H1 (cell line): ENCODE data around the gene GNG7. TPM values are rescaled to one million over a fixed set of nuclear protein-coding genes. Genes with fewer than 3 reads are reported as not detected.

Experiments
- CTCF ChIA-PET: fragments of 300-600 bp; sonication (Branson Sonifier 250); formaldehyde crosslinking; loops from one replicate; lab custom pipeline; 2021; ENCODE audit not compliant: partially characterized antibody; lab: Charles Lee
- POLR2A ChIA-PET: fragments of 300-600 bp; sonication (Branson Sonifier 250); formaldehyde crosslinking; loops from one replicate; lab custom pipeline; 2021; ENCODE audit warnings: inconsistent platforms; ENCODE audit not compliant: partially characterized antibody; lab: Charles Lee
- DNase-seq, 2 experiments: peaks; one replicate each; pipeline versions ENCODE4 v3.0.0 to v3.0.0-alpha.2; 2010 to 2022; ENCODE audit warnings: low spot score in 2 of 2, low read depth in 1 of 2, mixed read lengths in 1 of 2
- FAIRE-seq: peaks from 2 replicates; lab custom pipeline; 2011; peaks lifted over from hg19 to GRCh38; lab: Jason Lieb, UNC
- H2AFZ ChIP-seq: 2 replicates; pipeline ENCODE4 v1.8.1; 2012; ENCODE audit warnings: low read length, inconsistent platforms
- H2AK5ac ChIP-seq: 2 replicates; pipeline ENCODE4 v1.6.1; 2013; ENCODE audit warnings: low read depth, low read length
- H2BK120ac ChIP-seq: replicated peaks from 2 replicates; pipeline ENCODE3; 2013; ENCODE audit warnings: low read depth, low read length, inconsistent platforms
- H2BK12ac ChIP-seq: 2 replicates; pipeline ENCODE4 v1.6.1; 2013; ENCODE audit warnings: low read depth, low read length
- H2BK15ac ChIP-seq: 2 replicates; pipeline ENCODE4 v1.6.1; 2013; ENCODE audit warnings: low read length
- H2BK20ac ChIP-seq: 2 replicates; pipeline ENCODE4 v1.6.1; 2013; ENCODE audit warnings: low read length
- H2BK5ac ChIP-seq: 2 replicates; pipeline ENCODE4 v1.6.1; 2013; ENCODE audit warnings: low read depth, low read length
- H3K14ac ChIP-seq: 2 replicates; pipeline ENCODE4 v1.6.1; 2013; ENCODE audit warnings: inconsistent platforms; ENCODE audit not compliant: insufficient read length
- H3K18ac ChIP-seq: 2 replicates; pipeline ENCODE4 v1.6.1; 2013; ENCODE audit warnings: low read length; ENCODE audit errors: extremely low read depth
- H3K23ac ChIP-seq: 2 replicates; pipeline ENCODE4 v1.6.1; 2013; ENCODE audit warnings: inconsistent platforms; ENCODE audit not compliant: insufficient read length
- H3K23me2 ChIP-seq: 2 replicates; pipeline ENCODE4 v1.6.1; 2013; ENCODE audit warnings: low read depth, low read length
- H3K27ac ChIP-seq: 2 replicates; pipeline ENCODE4 v1.6.1; 2011; ENCODE audit warnings: low read depth, low read length, inconsistent platforms
- H3K27me3 ChIP-seq, 4 experiments: replicated peaks in 1 of 4; 1 replicate in 1 of 4; 2 replicates in 3 of 4; pipeline versions ENCODE4 v1.6.1 to v1.8.1; 2011 to 2013; ENCODE audit warnings: low read length in 3 of 4, mild to moderate bottlenecking in 3 of 4, inconsistent platforms in 2 of 4, mixed read lengths in 2 of 4, moderate library complexity in 1 of 4; ENCODE audit not compliant: control insufficient read depth in 3 of 4, insufficient read depth in 3 of 4; ENCODE audit errors: extremely low read depth in 1 of 4
- H3K36me3 ChIP-seq, 4 experiments: 2 replicates each; pipeline versions ENCODE4 v1.6.1 to v1.8.1; 2011 to 2013; ENCODE audit warnings: mild to moderate bottlenecking in 4 of 4, low read length in 3 of 4, moderate library complexity in 2 of 4, control low read depth in 1 of 4, inconsistent platforms in 1 of 4; ENCODE audit not compliant: insufficient read depth in 4 of 4, control insufficient read depth in 2 of 4
- H3K4ac ChIP-seq: replicated peaks from 2 replicates; pipeline ENCODE3; 2013; ENCODE audit warnings: low read length, low read depth, mixed read lengths, inconsistent platforms; ENCODE audit not compliant: insufficient read length
- H3K4me1 ChIP-seq, 4 experiments: replicated peaks in 1 of 4; 1 replicate in 1 of 4; 2 replicates in 3 of 4; pipeline versions ENCODE4 v1.6.1 to v1.8.1; 2011 to 2013; ENCODE audit warnings: low read length in 3 of 4, inconsistent platforms in 2 of 4, mixed read lengths in 1 of 4; ENCODE audit not compliant: insufficient read depth in 4 of 4, control insufficient read depth in 3 of 4
- H3K4me2 ChIP-seq, 2 experiments: 2 replicates each; pipeline versions ENCODE4 v1.6.1 to v1.8.1; 2011 to 2013; ENCODE audit warnings: low read depth in 2 of 2, low read length in 2 of 2, control low read depth in 1 of 2, inconsistent platforms in 1 of 2, mild to moderate bottlenecking in 1 of 2; ENCODE audit not compliant: insufficient read depth in 1 of 2
- H3K4me3 ChIP-seq, 4 experiments: fragments of 200-600, 300-600 bp in 1 of 4; sonication (generic), shearing (Covaris generic), sonication (Bioruptor Twin) in 1 of 4; 2 replicates each; pipeline versions ENCODE4 v1.5.1 to v1.8.1; 2011 to 2016; ENCODE audit warnings: low read length in 4 of 4, low read depth in 3 of 4, control low read depth in 2 of 4, inconsistent platforms in 2 of 4, mild to moderate bottlenecking in 2 of 4, mixed read lengths in 1 of 4, moderate library complexity in 1 of 4; ENCODE audit not compliant: insufficient read depth in 2 of 4; ENCODE audit errors: extremely low read depth in 1 of 4
- H3K56ac ChIP-seq: replicated peaks from 2 replicates; pipeline ENCODE3; 2013; ENCODE audit warnings: low read depth, mild to moderate bottlenecking, mixed read lengths, low read length, inconsistent platforms; ENCODE audit not compliant: insufficient read length
- H3K79me1 ChIP-seq: 2 replicates; pipeline ENCODE4 v1.6.1; 2013; ENCODE audit warnings: low read depth, low read length, control low read depth
- H3K79me2 ChIP-seq, 2 experiments: 2 replicates each; pipeline versions ENCODE4 v1.6.1 to v1.8.1; 2012 to 2013; ENCODE audit warnings: low read length in 2 of 2, mild to moderate bottlenecking in 2 of 2, inconsistent platforms in 1 of 2; ENCODE audit not compliant: insufficient read depth in 2 of 2, control insufficient read depth in 1 of 2
- H3K9ac ChIP-seq, 4 experiments: replicated peaks in 1 of 4; 1 replicate in 1 of 4; 2 replicates in 3 of 4; pipeline versions ENCODE4 v1.6.1 to v1.8.1; 2011 to 2013; ENCODE audit warnings: low read depth in 3 of 4, low read length in 3 of 4, control low read depth in 2 of 4, mild to moderate bottlenecking in 2 of 4, moderate library complexity in 2 of 4, inconsistent platforms in 1 of 4; ENCODE audit errors: extremely low read depth in 1 of 4
- H3K9me3 ChIP-seq, 2 experiments: 2 replicates each; pipeline versions ENCODE4 v1.6.1 to v1.8.1; 2012 to 2013; ENCODE audit warnings: mild to moderate bottlenecking in 2 of 2, moderate library complexity in 2 of 2, control low read depth in 1 of 2, inconsistent platforms in 1 of 2, low read depth in 1 of 2, low read length in 1 of 2, mixed read lengths in 1 of 2; ENCODE audit not compliant: insufficient read depth in 2 of 2
- H4K20me1 ChIP-seq, 2 experiments: replicated peaks in 1 of 2; 2 replicates each; pipeline versions ENCODE3 to v1.8.1; 2011 to 2013; ENCODE audit warnings: inconsistent platforms in 2 of 2, low read length in 2 of 2, mild to moderate bottlenecking in 1 of 2; ENCODE audit not compliant: insufficient read depth in 2 of 2, control insufficient read depth in 1 of 2
- H4K5ac ChIP-seq: 2 replicates; pipeline ENCODE4 v1.6.1; 2013; ENCODE audit warnings: low read length, low read depth, mixed read lengths, inconsistent platforms; ENCODE audit not compliant: insufficient read length
- H4K8ac ChIP-seq: 2 replicates; pipeline ENCODE4 v1.8.0; 2013; ENCODE audit warnings: mild to moderate bottlenecking, moderate library complexity, low read length, inconsistent platforms; ENCODE audit not compliant: insufficient read depth; ENCODE audit errors: extremely low read depth
- H4K91ac ChIP-seq: replicated peaks from 2 replicates; pipeline ENCODE3; 2013; ENCODE audit warnings: low read length, mixed read lengths, inconsistent platforms; ENCODE audit not compliant: insufficient read length
- BRCA1 ChIP-seq: IDR thresholded peaks from 2 replicates; pipeline ENCODE4 v1.6.1; 2012; ENCODE audit warnings: low read depth, low read length, improper control_type of control experiment
- SIN3A ChIP-seq, 2 experiments: IDR thresholded peaks in 1 of 2; conservative IDR thresholded peaks in 1 of 2; 2 replicates each; pipeline ENCODE4 v1.6.1; 2011 to 2012; ENCODE audit warnings: low read length in 2 of 2, improper control_type of control experiment in 1 of 2, low read depth in 1 of 2, mild to moderate bottlenecking in 1 of 2
- SUZ12 ChIP-seq: fragments of 200-600 bp; sonication (generic); IDR thresholded peaks from 2 replicates; pipeline ENCODE4 v1.6.1; 2012; ENCODE audit warnings: mild to moderate bottlenecking, inconsistent platforms, low read length, moderate library complexity, mixed read lengths
- WGBS, 2 experiments: shearing (Covaris generic) in 1 of 2; methylation state at CpG; one replicate each; pipeline versions ENCODE4 v1.1.6 to v1.1.7; 2013 to 2015; ENCODE audit warnings: low lambda C conversion rate in 2 of 2, mixed read lengths in 2 of 2, inconsistent platforms in 1 of 2, low coverage in 1 of 2, missing lambda C conversion rate in 1 of 2; ENCODE audit not compliant: insufficient replicate concordance in 2 of 2, insufficient coverage in 1 of 2, insufficient read length in 1 of 2; ENCODE audit errors: extremely low coverage in 1 of 2, missing lambda C conversion rate in 1 of 2; 5-methylcytosine and 5-hydroxymethylcytosine counted together
- polyA plus RNA-seq, 7 experiments: library from polyadenylated mRNA; depleted of rRNA in 3 of 7; stranded (reverse) in 5 of 7; unstranded in 2 of 7; fragments of >200 nt in 5 of 7; fragments of 200-250 nt in 2 of 7; gene quantifications; 1 replicate in 5 of 7; 2 replicates in 1 of 7; 4 replicates in 1 of 7; pipeline versions ENCODE4 v1.2.1 to v1.2.3, GENCODE V29; 2011 to 2013; ENCODE audit warnings: missing spikeins in 2 of 7, mixed read lengths in 2 of 7
- total RNA-seq: library from RNA; stranded (reverse); fragmentation: NEBNext Ultra II Directional; extraction: Animal tissue kit (Norgen Biotek cat#: 25700); gene quantifications from 2 replicates; pipeline ENCODE4 v1.2.1, GENCODE V29; 2021
- TF ChIP-seq, protein P1 (sequence below), 3 experiments: IDR thresholded peaks; 1 replicate in 2 of 3; 2 replicates in 1 of 3; pipeline versions ENCODE4 v1.5.1 to v1.6.1; 2011; ENCODE audit warnings: low read length in 3 of 3, mild to moderate bottlenecking in 3 of 3, inconsistent platforms in 2 of 3, low read depth in 1 of 3, moderate library complexity in 1 of 3; ENCODE audit not compliant: insufficient read depth in 1 of 3; ENCODE audit errors: control extremely low read depth in 1 of 3

Gene GNG7
- total and polyA plus RNA-seq, 2 of the 8 experiments (the other 6 are each of a cell fraction or from before 2014, with no cell fraction given), result 2.8 to 7.8 TPM

DNA sequence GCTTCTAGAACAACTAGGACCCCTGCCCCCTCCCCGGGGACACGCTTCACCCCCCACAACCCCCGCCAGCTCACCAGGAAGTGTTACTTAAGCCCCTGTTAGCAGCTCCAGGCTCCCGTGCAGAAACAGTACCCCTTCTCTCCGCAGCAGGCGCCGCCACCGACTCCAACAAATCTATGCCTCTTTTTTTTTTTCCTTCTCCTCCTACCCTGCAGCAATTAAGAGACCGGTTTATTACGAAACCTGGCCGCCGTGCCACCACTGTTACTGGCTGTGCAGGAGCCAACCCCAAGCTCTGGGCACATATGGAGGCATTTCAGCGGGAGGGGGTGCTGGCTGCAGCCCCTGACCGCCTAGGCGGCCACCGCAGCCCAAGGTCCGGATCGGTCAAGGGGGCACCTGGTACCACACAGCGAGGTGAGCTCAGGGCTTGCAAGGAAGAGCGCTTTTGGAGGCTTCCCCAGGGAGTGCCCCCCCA, 224.2 kb downstream of the GNG7 start:
- Histone ChIP-seq H3K36me3 (peaks cover 0 to 5% (median 0%) of the 10 kb centered on the region in 4 experiments; a peak in 1 of 8 replicates), H2BK120ac (no peak overlapping the region), H2BK12ac (no peak overlapping the region), H3K27ac (no peak overlapping the region), H3K4me1 (peaks cover 0 to 14% (median 13%) of the 10 kb centered on the region in 4 experiments; a peak in 6 of 7 replicates)
- CTCF ChIA-PET, result interaction anchor here (0.5 to 8.0 kb wide), 19 partner anchors 14 to 1519 kb away, joined by 3 to 96 read pairs (median 4); no protein-coding TSS in a partner anchor
- TF ChIP-seq, protein P1, sequence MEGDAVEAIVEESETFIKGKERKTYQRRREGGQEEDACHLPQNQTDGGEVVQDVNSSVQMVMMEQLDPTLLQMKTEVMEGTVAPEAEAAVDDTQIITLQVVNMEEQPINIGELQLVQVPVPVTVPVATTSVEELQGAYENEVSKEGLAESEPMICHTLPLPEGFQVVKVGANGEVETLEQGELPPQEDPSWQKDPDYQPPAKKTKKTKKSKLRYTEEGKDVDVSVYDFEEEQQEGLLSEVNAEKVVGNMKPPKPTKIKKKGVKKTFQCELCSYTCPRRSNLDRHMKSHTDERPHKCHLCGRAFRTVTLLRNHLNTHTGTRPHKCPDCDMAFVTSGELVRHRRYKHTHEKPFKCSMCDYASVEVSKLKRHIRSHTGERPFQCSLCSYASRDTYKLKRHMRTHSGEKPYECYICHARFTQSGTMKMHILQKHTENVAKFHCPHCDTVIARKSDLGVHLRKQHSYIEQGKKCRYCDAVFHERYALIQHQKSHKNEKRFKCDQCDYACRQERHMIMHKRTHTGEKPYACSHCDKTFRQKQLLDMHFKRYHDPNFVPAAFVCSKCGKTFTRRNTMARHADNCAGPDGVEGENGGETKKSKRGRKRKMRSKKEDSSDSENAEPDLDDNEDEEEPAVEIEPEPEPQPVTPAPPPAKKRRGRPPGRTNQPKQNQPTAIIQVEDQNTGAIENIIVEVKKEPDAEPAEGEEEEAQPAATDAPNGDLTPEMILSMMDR (IDR thresholded peaks at IDR 0.05; ENCODE audit: control extremely low read depth in 1 of 3, insufficient read depth in 1 of 3, low read depth in 1 of 3, low read length in 3 of 3), result peak in 1 of 3 experiments; percentile 9; a peak in 1 of 4 replicates
- TF ChIP-seq SIN3A (conservative IDR thresholded peaks at IDR 0.05 in 1 of 2, IDR thresholded peaks at IDR 0.05 in 1 of 2; ENCODE audit: low read depth in 1 of 2, low read length in 2 of 2) (0 out of 4 replicates have a peak, but pooled peaks of 1 of the 2 experiments have one; percentile 5), SUZ12 (no peak; the same call in 1 of the 2 replicates), BRCA1 (no peak)
- TF ChIP-seq, all 59 proteins: peak for 2
- 2% methylated on average over 18 of the region's 20 CpGs; no CpG with 5 or more reads in 1 of the 2 experiments for WGBS, 2 experiments
- Histone ChIP-seq H2AK5ac (no peak overlapping the region), H3K27me3 (peaks cover 10 to 40% (median 34%) of the 10 kb centered on the region in 4 experiments), H2BK5ac (no peak overlapping the region), H2BK15ac (no peak overlapping the region), H3K23me2 (peaks cover 22% of the 10 kb centered on the region; the same call in 1 of the 2 replicates), H4K5ac (no peak overlapping the region), H3K23ac (no peak overlapping the region), H3K9me3 (peaks cover 0 to 3% of the 10 kb centered on the region in 2 experiments; a peak in 2 of 4 replicates), H3K4me3 (peak overlapping the region; percentile 49 to 81 (median 56)), H4K8ac (no peak overlapping the region; the same call in 1 of the 2 replicates), H2AFZ (no peak overlapping the region), H3K79me1 (peaks cover 4% of the 10 kb centered on the region; the same call in 1 of the 2 replicates), H3K79me2 (peaks cover 0 to 7% of the 10 kb centered on the region in 2 experiments; a peak in 1 of 4 replicates), H3K14ac (no peak overlapping the region), H3K9ac (no peak overlapping the region), H3K18ac (no peak overlapping the region), H4K20me1 (peaks cover 12% of the 10 kb centered on the region in 2 experiments), H2BK20ac (no peak overlapping the region), H3K56ac (no peak overlapping the region), H3K4ac (no peak overlapping the region), H4K91ac (no peak overlapping the region), H3K4me2 (peak overlapping the region; percentile 87 to 94)
- DNase-seq, result peak in 1 of 2 experiments; percentile 72
- no peak for FAIRE-seq
- POLR2A ChIA-PET, result interaction anchor here (0.6 to 9.2 kb wide), 27 partner anchors 9 to 1507 kb away, joined by 3 to 216 read pairs (median 4); partner anchors contain the start of genes EEF2 and LMNB2
